D721Med (cell line): ENCODE data around the gene CDC42EP1.

Experiments used
- DNase-seq: peaks from one replicate; pipeline ENCODE4 v3.0.0; 2011; ENCODE audit warnings: low spot score; ENCODE audit not compliant: insufficient read length
- FAIRE-seq: peaks from 2 replicates; lab custom pipeline; 2011; peaks lifted over from hg19 to GRCh38; lab: Jason Lieb, UNC
- CTCF ChIP-seq: IDR thresholded peaks from 2 replicates; pipeline ENCODE4 v1.5.1; 2012; ENCODE audit warnings: mild to moderate bottlenecking, control low read depth; ENCODE audit not compliant: insufficient read depth; ENCODE audit errors: missing control alignments

The CDC42EP1 gene

GRCh38 chr22:37559901-37560607 is at the start of gene CDC42EP1:
Gene CDC42EP1 (plus strand): TSS chr22:37560480. CDS start chr22:37566350, 5,870 bp downstream.
- TF ChIP-seq CTCF, result no peak
- DNase-seq (no peak), FAIRE-seq (no peak)

- DNase-seq (no peak), FAIRE-seq (no peak)
- no peak for TF ChIP-seq CTCF
Observed at GRCh38 chr22:37511395-37512104, 48.7 kb upstream of the CDC42EP1 start.

- FAIRE-seq (no peak), DNase-seq (no peak)
- no peak for TF ChIP-seq CTCF
Observed at GRCh38 chr22:37514526-37515051, 45.7 kb upstream of the CDC42EP1 start.

GRCh38 chr22:37515901-37516300 is 44.4 kb upstream of the CDC42EP1 start:
- TF ChIP-seq CTCF, result no peak
- no peak for FAIRE-seq
- DNase-seq, result no peak

GRCh38 chr22:37516456-37516855 is 43.8 kb upstream of the CDC42EP1 start:
- no peak for FAIRE-seq
- no peak for TF ChIP-seq CTCF
- no peak for DNase-seq

GRCh38 chr22:37517826-37518450 is 42.3 kb upstream of the CDC42EP1 start:
- FAIRE-seq, result no peak

More at GRCh38 chr22:37517826-37518450, 42.3 kb upstream of the CDC42EP1 start:
- no peak for TF ChIP-seq CTCF
- no peak for DNase-seq
